Nephron progenitor cell (in vitro differentiated cells): ENCODE results near the gene NKX2-2.
A peak's percentile ranks its signal among the peaks of the same experiment; 100 is the strongest.

Source experiments
- DNase-seq: peaks from one replicate; pipeline ENCODE4 v3.0.0; 2021
- H3K27ac Mint-ChIP-seq: 2 replicates; pipeline ENCODE4 v1.8.0; 2021; ENCODE audit warnings: mild to moderate bottlenecking, moderate library complexity, mixed read lengths
- H3K27me3 Mint-ChIP-seq: 2 replicates; pipeline ENCODE4 v1.8.0; 2021; ENCODE audit warnings: mild to moderate bottlenecking, low read depth, mixed read lengths; ENCODE audit not compliant: poor library complexity
- H3K36me3 Mint-ChIP-seq: 2 replicates; pipeline ENCODE4 v1.8.0; 2021; ENCODE audit warnings: low read depth, mixed read lengths
- H3K4me1 Mint-ChIP-seq: 2 replicates; pipeline ENCODE4 v1.8.0; 2021; ENCODE audit warnings: mixed read lengths
- H3K4me3 Mint-ChIP-seq: 2 replicates; pipeline ENCODE4 v1.8.0; 2021; ENCODE audit warnings: mild to moderate bottlenecking, moderate library complexity, mixed read lengths
- H3K9me3 Mint-ChIP-seq: 2 replicates; pipeline ENCODE4 v1.8.0; 2021; ENCODE audit warnings: mild to moderate bottlenecking, moderate library complexity, mixed read lengths
- CTCF ChIP-seq: fragments of 200-600 bp; sonication (generic); IDR thresholded peaks from 2 replicates; pipeline ENCODE4 v1.5.0; 2021; ENCODE audit warnings: antibody characterized with exemption

The NKX2-2 gene

GRCh38 chr20:21508230-21509078 is 5.4 kb downstream of the NKX2-2 start:
- DNase-seq, result no peak
- no peak overlapping the region for H3K4me3 Mint-ChIP-seq
- H3K36me3 Mint-ChIP-seq, result no peaks in the 10 kb centered on the region
- H3K9me3 Mint-ChIP-seq, result no peaks in the 10 kb centered on the region
- no peak overlapping the region for H3K27ac Mint-ChIP-seq
- H3K27me3 Mint-ChIP-seq, result peaks cover 96% of the 10 kb centered on the region
- H3K4me1 Mint-ChIP-seq, result peaks cover 6% of the 10 kb centered on the region
- TF ChIP-seq CTCF, result no peak

- Mint-ChIP-seq H3K9me3 (no peaks in the 10 kb centered on the region), H3K27me3 (peaks cover 96% of the 10 kb centered on the region), H3K36me3 (no peaks in the 10 kb centered on the region), H3K4me3 (no peak overlapping the region), H3K4me1 (peaks cover 6% of the 10 kb centered on the region), H3K27ac (no peak overlapping the region)
- no peak for DNase-seq
- no peak for TF ChIP-seq CTCF
These were observed 6.2 kb downstream of the NKX2-2 start for GRCh38 chr20:21507400-21508229.

GRCh38 chr20:21505810-21506530 is 7.9 kb downstream of the NKX2-2 start:
- peak; percentile 88 for DNase-seq
- Mint-ChIP-seq H3K4me3 (no peak overlapping the region), H3K9me3 (no peaks in the 10 kb centered on the region), H3K27me3 (peaks cover 93% of the 10 kb centered on the region), H3K36me3 (no peaks in the 10 kb centered on the region), H3K27ac (no peak overlapping the region), H3K4me1 (peaks cover under 1% of the 10 kb centered on the region)
- peak; percentile 81 for TF ChIP-seq CTCF

GRCh38 chr20:21505161-21505809 is 8.6 kb downstream of the NKX2-2 start:
- Mint-ChIP-seq H3K9me3 (no peaks in the 10 kb centered on the region), H3K27me3 (peaks cover 89% of the 10 kb centered on the region), H3K4me3 (peak overlapping the region; percentile 68), H3K36me3 (no peaks in the 10 kb centered on the region), H3K4me1 (no peaks in the 10 kb centered on the region), H3K27ac (no peak overlapping the region)
- TF ChIP-seq CTCF, result peak; percentile 99
- peak; percentile 96 for DNase-seq

- H3K27me3 Mint-ChIP-seq, result peaks cover 79% of the 10 kb centered on the region
- H3K9me3 Mint-ChIP-seq, result no peaks in the 10 kb centered on the region
- no peak overlapping the region for H3K4me3 Mint-ChIP-seq
- H3K36me3 Mint-ChIP-seq, result no peaks in the 10 kb centered on the region
- no peak for TF ChIP-seq CTCF
- DNase-seq, result no peak
- no peak overlapping the region for H3K27ac Mint-ChIP-seq
- no peaks in the 10 kb centered on the region for H3K4me1 Mint-ChIP-seq
These were observed 9.5 kb downstream of the NKX2-2 start for GRCh38 chr20:21504323-21504722.
